SK-N-MC (cell line): ENCODE results near the gene KCNG2.

Experiments
- EZH2 ChIP-seq: fragments of 200-600 bp; sonication (generic); IDR thresholded peaks from one replicate; pipeline ENCODE4 v1.6.1; 2017; ENCODE audit warnings: antibody characterized with exemption
- POLR2AphosphoS5 ChIP-seq: IDR thresholded peaks from 2 replicates; pipeline ENCODE4 v1.6.1; 2012; ENCODE audit warnings: mild to moderate bottlenecking, low read depth, low read length, borderline replicate concordance

- TF ChIP-seq EZH2 (no peak), POLR2AphosphoS5 (no peak)
These were observed 25.5 kb upstream of the KCNG2 start for GRCh38 chr18:79772108-79772864.
